B cell (primary cell): ENCODE measurements around the gene KRTAP29-1. TPM values are rescaled to one million over a fixed set of nuclear protein-coding genes. Genes with fewer than 3 reads are reported as not detected.

Experiments used
- ATAC-seq: fragments of 200-7000 bp; cut with Tn5 transposase; one replicate; pipeline ENCODE4 v1.10.0; 2021; ENCODE audit warnings: low read depth, mild to moderate bottlenecking, moderate number of reproducible peaks, moderate library complexity
- CTCF ChIA-PET: fragments of 350-600 bp; sonication (Branson Sonifier 250); formaldehyde crosslinking; loops from one replicate; lab custom pipeline; 2021; ENCODE audit warnings: antibody characterized with exemption, inconsistent platforms; lab: Charles Lee
- POLR2A ChIA-PET: fragments of 350-600 bp; sonication (Branson Sonifier 250); formaldehyde crosslinking; loops from one replicate; lab custom pipeline; 2021; ENCODE audit warnings: antibody characterized with exemption; lab: Charles Lee
- DNase-seq: peaks from one replicate; pipeline ENCODE4 v3.0.0; 2013
- H2AFZ ChIP-seq: 2 replicates; pipeline ENCODE4 v1.6.1; 2012; ENCODE audit warnings: mild to moderate bottlenecking, low read depth, low read length; ENCODE audit not compliant: insufficient read depth, poor library complexity, severe bottlenecking
- H3K27ac ChIP-seq, 2 donors: 1 replicate in 1 of 2; 2 replicates in 1 of 2; pipeline ENCODE4 v1.5.1; 2012 to 2013; ENCODE audit warnings: low read length in 2 of 2, mild to moderate bottlenecking in 2 of 2, moderate library complexity in 1 of 2
- H3K27me3 ChIP-seq, 4 experiments: fragments of 200-600 bp in 1 of 4; sonication (generic) in 1 of 4; replicated peaks in 1 of 4; 1 replicate in 2 of 4; 2 replicates in 2 of 4; pipeline versions ENCODE4 v1.6.1 to v1.7.0; 2013 to 2016; ENCODE audit warnings: low read length in 3 of 4, mild to moderate bottlenecking in 2 of 4, mixed read lengths in 1 of 4, moderate library complexity in 1 of 4; ENCODE audit not compliant: insufficient read depth in 4 of 4, control insufficient read depth in 3 of 4; ENCODE audit errors: control extremely low read depth in 1 of 4
- H3K36me3 ChIP-seq, 2 experiments: replicated peaks in 1 of 2; 1 replicate in 1 of 2; 2 replicates in 1 of 2; pipeline versions ENCODE4 v1.6.1 to v1.7.1; 2013; ENCODE audit warnings: low read length in 1 of 2; ENCODE audit not compliant: insufficient read depth in 2 of 2, control insufficient read depth in 1 of 2; ENCODE audit errors: control extremely low read depth in 1 of 2, extremely low read depth in 1 of 2
- H3K4me1 ChIP-seq, 2 donors: fragments of 200-600 bp in 1 of 2; sonication (generic) in 1 of 2; 1 replicate in 1 of 2; 2 replicates in 1 of 2; pipeline versions ENCODE4 v1.5.1 to v1.6.1; 2013 to 2017; ENCODE audit warnings: low read length in 2 of 2; ENCODE audit not compliant: control insufficient read depth in 2 of 2, insufficient read depth in 2 of 2
- H3K4me2 ChIP-seq: replicated peaks from 2 replicates; pipeline ENCODE3; 2012; ENCODE audit warnings: mild to moderate bottlenecking, low read depth, low read length; ENCODE audit not compliant: poor library complexity, severe bottlenecking
- H3K4me3 ChIP-seq, 5 experiments: fragments of 200-600 bp in 1 of 5; sonication (generic) in 1 of 5; 1 replicate in 3 of 5; 2 replicates in 2 of 5; pipeline versions ENCODE4 v1.5.1 to v1.7.0; 2011 to 2016; ENCODE audit warnings: low read length in 4 of 5, mild to moderate bottlenecking in 4 of 5, low read depth in 2 of 5, control low read depth in 1 of 5, moderate library complexity in 1 of 5; ENCODE audit not compliant: insufficient read depth in 1 of 5; ENCODE audit errors: control extremely low read depth in 1 of 5, extremely low read depth in 1 of 5
- H3K79me2 ChIP-seq: fragments of 200-600 bp; sonication (generic); one replicate; pipeline ENCODE4 v1.6.0; 2016; ENCODE audit warnings: low read length; ENCODE audit not compliant: control insufficient read depth, insufficient read depth
- H3K9ac ChIP-seq: fragments of 200-600 bp; sonication (generic); 2 replicates; pipeline ENCODE4 v1.6.1; 2017; ENCODE audit warnings: mild to moderate bottlenecking, low read length, moderate library complexity
- H3K9me3 ChIP-seq, 3 donors: one replicate each; pipeline versions ENCODE4 v1.6.1 to v1.7.1; 2013; ENCODE audit warnings: low read length in 2 of 3; ENCODE audit not compliant: control insufficient read depth in 2 of 3, insufficient read depth in 1 of 3; ENCODE audit errors: control extremely low read depth in 1 of 3
- H4K20me1 ChIP-seq: 2 replicates; pipeline ENCODE4 v1.6.0; 2012; ENCODE audit warnings: mild to moderate bottlenecking, low read length; ENCODE audit not compliant: insufficient read depth, control insufficient read depth, poor library complexity, severe bottlenecking
- H3K27ac Mint-ChIP-seq: one replicate; pipeline ENCODE4 v1.8.0; 2021; ENCODE audit warnings: mixed read lengths
- H3K27me3 Mint-ChIP-seq: one replicate; pipeline ENCODE4 v1.8.0; 2021; ENCODE audit warnings: mixed read lengths
- H3K4me1 Mint-ChIP-seq: one replicate; pipeline ENCODE4 v1.8.0; 2021; ENCODE audit warnings: mixed read lengths
- H3K4me3 Mint-ChIP-seq: one replicate; pipeline ENCODE4 v1.8.0; 2021; ENCODE audit warnings: mixed read lengths
- H3K9me3 Mint-ChIP-seq: one replicate; pipeline ENCODE4 v1.8.0; 2022; ENCODE audit warnings: mixed read lengths; ENCODE audit not compliant: insufficient read depth
- CTCF ChIP-seq: fragments of 200-600 bp; IDR thresholded peaks from one replicate; pipeline ENCODE4 v1.8.0; 2022; ENCODE audit warnings: antibody characterized with exemption, mild to moderate bottlenecking
- EZH2 ChIP-seq: IDR thresholded peaks from 2 replicates; pipeline ENCODE4 v1.6.1; 2012; ENCODE audit warnings: borderline replicate concordance, low read depth, mild to moderate bottlenecking, moderate library complexity, low read length; ENCODE audit not compliant: insufficient read depth, poor library complexity, severe bottlenecking
- WGBS: methylation state at CpG from one replicate; pipeline ENCODE4 v1.1.5; 2013; ENCODE audit warnings: missing lambda C conversion rate; ENCODE audit not compliant: insufficient coverage; 5-methylcytosine and 5-hydroxymethylcytosine counted together
- intact Hi-C: fragments of 100-400 bp; cut with micrococcal nuclease; formaldehyde crosslinking; loops from one replicate; pipeline ENCODE4 v1.10.0; 2022
- polyA plus RNA-seq: library from polyadenylated mRNA; depleted of rRNA; stranded (reverse); fragments of >200 nt; gene quantifications from 2 replicates; pipeline ENCODE4 v1.2.3, GENCODE V29; 2012
- small RNA-seq: library from RNA; depleted of rRNA; stranded (forward); fragments of <200 nt; gene quantifications from one replicate; pipeline ENCODE3, GENCODE V24; 2012; ENCODE audit warnings: low replicate concordance, low read depth; ENCODE audit not compliant: insufficient read length
- total RNA-seq, 2 donors: library from RNA; stranded (reverse); fragments of 120-200 nt in 1 of 2; gene quantifications; 1 replicate in 1 of 2; 2 replicates in 1 of 2; pipeline versions ENCODE4 v1.2.3 to v1.2.4, GENCODE V29; 2013 to 2022

Gene KRTAP29-1
- total and polyA plus RNA-seq, 2 donors (not counting 1 experiment from before 2014, with no cell fraction given), result 0.43 TPM; not detected in 1

DNA sequence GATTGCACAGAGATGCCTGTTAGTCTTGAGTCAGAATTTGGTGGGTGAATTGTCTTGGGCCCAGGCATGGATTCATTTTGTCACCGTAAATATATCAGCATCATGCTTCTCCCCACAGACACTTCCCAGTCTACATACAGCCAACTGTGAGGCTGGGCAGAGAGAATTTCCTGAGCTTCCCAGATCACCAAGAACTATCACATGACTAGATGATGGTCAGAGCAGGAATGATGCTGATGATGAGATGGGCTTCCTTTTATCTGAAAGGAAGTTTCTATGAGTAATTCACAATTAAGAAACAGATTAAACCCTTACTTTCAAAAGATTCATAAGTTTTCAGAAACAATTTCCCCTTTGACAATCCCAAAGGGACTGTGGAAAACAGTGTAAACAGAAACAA lies 47.8 kb downstream of the KRTAP29-1 start:
- Mint-ChIP-seq H3K4me1 (no peaks in the 10 kb centered on the region), H3K27ac (no peak overlapping the region), H3K9me3 (no peaks in the 10 kb centered on the region), H3K4me3 (no peak overlapping the region), H3K27me3 (peaks cover 63% of the 10 kb centered on the region)
- ATAC-seq (no peak), DNase-seq (no peak)
- H3K9me3 ChIP-seq, result no peaks in the 10 kb centered on the region
- intact Hi-C loops, result no loop called here
- POLR2A ChIA-PET, result no interaction called here
- TF ChIP-seq EZH2 (no peak), CTCF (no peak)
- no peak overlapping the region for H2AFZ ChIP-seq
- no CpG with 5 or more reads among the region's 1 CpG for WGBS
- no peaks in the 10 kb centered on the region for H3K4me1 ChIP-seq
- peaks cover 0 to 10% (median 3%) of the 10 kb centered on the region in 4 experiments for H3K27me3 ChIP-seq
- no peaks in the 10 kb centered on the region for H4K20me1 ChIP-seq
- no peaks in the 10 kb centered on the region for H3K36me3 ChIP-seq
- H3K79me2 ChIP-seq, result no peaks in the 10 kb centered on the region
- CTCF ChIA-PET, result no interaction called here
- H3K4me2 ChIP-seq, result no peak overlapping the region
- H3K27ac ChIP-seq, result no peak overlapping the region
- no peak overlapping the region for H3K9ac ChIP-seq
- H3K4me3 ChIP-seq, result no peak overlapping the region

Small RNA genes within 50 kb of the gene (small RNA-seq; reads per million reads assigned to genes)
- gene KRTAP9-10P, result not detected

Other genes with a start within 250 kb of the KRTAP29-1 start
Only the 30 nearest of the 37 such genes appear.
- not detected in 2 replicates for gene KRTAP4-16, start 200.6 kb downstream of the KRTAP29-1 start, total RNA-seq
- not detected in 2 replicates for gene KRTAP4-16, start 200.6 kb downstream of the KRTAP29-1 start, polyA plus RNA-seq
- gene KRTAP4-9, start 197.5 kb downstream of the KRTAP29-1 start, total RNA-seq, result not detected in 2 replicates
- not detected in 2 replicates for gene KRTAP4-9, start 197.5 kb downstream of the KRTAP29-1 start, polyA plus RNA-seq
- gene KRTAP4-11, start 184.5 kb downstream of the KRTAP29-1 start, total RNA-seq, result not detected in 2 replicates
- not detected in 2 replicates for gene KRTAP4-11, start 184.5 kb downstream of the KRTAP29-1 start, polyA plus RNA-seq
- gene KRTAP4-12, start 178.7 kb downstream of the KRTAP29-1 start, total RNA-seq, result not detected in 2 replicates
- 0.12 TPM in 1 of 2 replicates, not detected in the other for gene KRTAP4-12, start 178.7 kb downstream of the KRTAP29-1 start, polyA plus RNA-seq
- not detected in 2 replicates for gene KRTAP4-6, start 162.3 kb downstream of the KRTAP29-1 start, total RNA-seq
- gene KRTAP4-6, start 162.3 kb downstream of the KRTAP29-1 start, polyA plus RNA-seq, result not detected in 2 replicates
- gene KRTAP4-5, start 153.0 kb downstream of the KRTAP29-1 start, total RNA-seq, result not detected in 2 replicates
- not detected in 2 replicates for gene KRTAP4-5, start 153.0 kb downstream of the KRTAP29-1 start, polyA plus RNA-seq
- not detected in 2 replicates for gene KRTAP4-4, start 142.1 kb downstream of the KRTAP29-1 start, total RNA-seq
- gene KRTAP4-4, start 142.1 kb downstream of the KRTAP29-1 start, polyA plus RNA-seq, result not detected in 2 replicates
- gene KRTAP4-3, start 134.6 kb downstream of the KRTAP29-1 start, total RNA-seq, result not detected in 2 replicates
- not detected in 2 replicates for gene KRTAP4-3, start 134.6 kb downstream of the KRTAP29-1 start, polyA plus RNA-seq
- not detected in 2 replicates for gene KRTAP4-2, start 124.6 kb downstream of the KRTAP29-1 start, total RNA-seq
- gene KRTAP4-2, start 124.6 kb downstream of the KRTAP29-1 start, polyA plus RNA-seq, result not detected in 2 replicates
- not detected in 2 replicates for gene KRTAP4-1, start 117.9 kb downstream of the KRTAP29-1 start, total RNA-seq
- gene KRTAP4-1, start 117.9 kb downstream of the KRTAP29-1 start, polyA plus RNA-seq, result not detected in 2 replicates
- gene KRTAP9-1, start 113.0 kb downstream of the KRTAP29-1 start, total RNA-seq, result not detected in 2 replicates
- not detected in 2 replicates for gene KRTAP9-1, start 113.0 kb downstream of the KRTAP29-1 start, polyA plus RNA-seq
- gene KRTAP9-2, start 76.2 kb downstream of the KRTAP29-1 start, total RNA-seq, result not detected in 2 replicates
- gene KRTAP9-2, start 76.2 kb downstream of the KRTAP29-1 start, polyA plus RNA-seq, result not detected in 2 replicates
- not detected in 2 replicates for gene KRTAP9-3, start 70.4 kb downstream of the KRTAP29-1 start, total RNA-seq
- not detected in 2 replicates for gene KRTAP9-3, start 70.4 kb downstream of the KRTAP29-1 start, polyA plus RNA-seq
- not detected in 2 replicates for gene KRTAP9-8, start 64.9 kb downstream of the KRTAP29-1 start, total RNA-seq
- gene KRTAP9-8, start 64.9 kb downstream of the KRTAP29-1 start, polyA plus RNA-seq, result not detected in 2 replicates
- not detected in 2 replicates for gene KRTAP9-4, start 53.2 kb downstream of the KRTAP29-1 start, total RNA-seq
- not detected in 2 replicates for gene KRTAP9-4, start 53.2 kb downstream of the KRTAP29-1 start, polyA plus RNA-seq
- not detected in 2 replicates for gene KRTAP9-9, start 47.5 kb downstream of the KRTAP29-1 start, total RNA-seq
- not detected in 2 replicates for gene KRTAP9-9, start 47.5 kb downstream of the KRTAP29-1 start, polyA plus RNA-seq
- not detected in 2 replicates for gene KRTAP9-6, start 37.5 kb downstream of the KRTAP29-1 start, total RNA-seq
- not detected in 2 replicates for gene KRTAP9-6, start 37.5 kb downstream of the KRTAP29-1 start, polyA plus RNA-seq
- not detected in 2 replicates for gene KRTAP9-7, start 27.2 kb downstream of the KRTAP29-1 start, total RNA-seq
- not detected in 2 replicates for gene KRTAP9-7, start 27.2 kb downstream of the KRTAP29-1 start, polyA plus RNA-seq
- not detected in 2 replicates for gene KRTAP16-1, start 6.5 kb upstream of the KRTAP29-1 start, total RNA-seq
- 0.16 and 0.20 TPM in 2 replicates for gene KRTAP16-1, start 6.5 kb upstream of the KRTAP29-1 start, polyA plus RNA-seq
- gene KRTAP17-1, start 12.9 kb upstream of the KRTAP29-1 start, total RNA-seq, result not detected in 2 replicates
- not detected in 2 replicates for gene KRTAP17-1, start 12.9 kb upstream of the KRTAP29-1 start, polyA plus RNA-seq
- not detected in 2 replicates for gene KRT33A, start 48.0 kb upstream of the KRTAP29-1 start, total RNA-seq
- gene KRT33A, start 48.0 kb upstream of the KRTAP29-1 start, polyA plus RNA-seq, result not detected in 2 replicates
- gene KRT33B, start 67.0 kb upstream of the KRTAP29-1 start, total RNA-seq, result not detected in 2 replicates
- not detected in 2 replicates for gene KRT33B, start 67.0 kb upstream of the KRTAP29-1 start, polyA plus RNA-seq
- not detected in 2 replicates for gene KRT34, start 79.5 kb upstream of the KRTAP29-1 start, total RNA-seq
- not detected in 2 replicates for gene KRT34, start 79.5 kb upstream of the KRTAP29-1 start, polyA plus RNA-seq
- not detected in 2 replicates for gene KRT31, start 94.8 kb upstream of the KRTAP29-1 start, total RNA-seq
- gene KRT31, start 94.8 kb upstream of the KRTAP29-1 start, polyA plus RNA-seq, result not detected in 2 replicates
- gene KRT37, start 121.7 kb upstream of the KRTAP29-1 start, total RNA-seq, result not detected in 2 replicates
- gene KRT37, start 121.7 kb upstream of the KRTAP29-1 start, polyA plus RNA-seq, result not detected in 2 replicates
- gene KRT38, start 138.1 kb upstream of the KRTAP29-1 start, total RNA-seq, result not detected in 2 replicates
- not detected in 2 replicates for gene KRT38, start 138.1 kb upstream of the KRTAP29-1 start, polyA plus RNA-seq
- not detected in 2 replicates for gene KRT32, start 164.5 kb upstream of the KRTAP29-1 start, total RNA-seq
- gene KRT32, start 164.5 kb upstream of the KRTAP29-1 start, polyA plus RNA-seq, result not detected in 2 replicates
- not detected in 2 replicates for gene KRT35, start 178.3 kb upstream of the KRTAP29-1 start, total RNA-seq
- gene KRT35, start 178.3 kb upstream of the KRTAP29-1 start, polyA plus RNA-seq, result not detected in 2 replicates
- not detected in 2 replicates for gene KRT36, start 187.1 kb upstream of the KRTAP29-1 start, total RNA-seq
- gene KRT36, start 187.1 kb upstream of the KRTAP29-1 start, polyA plus RNA-seq, result not detected in 2 replicates
- not detected in 2 replicates for gene KRT13, start 202.8 kb upstream of the KRTAP29-1 start, total RNA-seq
- gene KRT13, start 202.8 kb upstream of the KRTAP29-1 start, polyA plus RNA-seq, result not detected in 2 replicates